Measurements from ENCODE around the gene COL11A2.
A peak's percentile ranks its signal among the peaks of the same experiment; 100 is the strongest.

Gene COL11A2

GRCh38 chr6:33171016-33171879 is 21.0 kb downstream of the COL11A2 start:
- DNase-seq, result no peak

DNA sequence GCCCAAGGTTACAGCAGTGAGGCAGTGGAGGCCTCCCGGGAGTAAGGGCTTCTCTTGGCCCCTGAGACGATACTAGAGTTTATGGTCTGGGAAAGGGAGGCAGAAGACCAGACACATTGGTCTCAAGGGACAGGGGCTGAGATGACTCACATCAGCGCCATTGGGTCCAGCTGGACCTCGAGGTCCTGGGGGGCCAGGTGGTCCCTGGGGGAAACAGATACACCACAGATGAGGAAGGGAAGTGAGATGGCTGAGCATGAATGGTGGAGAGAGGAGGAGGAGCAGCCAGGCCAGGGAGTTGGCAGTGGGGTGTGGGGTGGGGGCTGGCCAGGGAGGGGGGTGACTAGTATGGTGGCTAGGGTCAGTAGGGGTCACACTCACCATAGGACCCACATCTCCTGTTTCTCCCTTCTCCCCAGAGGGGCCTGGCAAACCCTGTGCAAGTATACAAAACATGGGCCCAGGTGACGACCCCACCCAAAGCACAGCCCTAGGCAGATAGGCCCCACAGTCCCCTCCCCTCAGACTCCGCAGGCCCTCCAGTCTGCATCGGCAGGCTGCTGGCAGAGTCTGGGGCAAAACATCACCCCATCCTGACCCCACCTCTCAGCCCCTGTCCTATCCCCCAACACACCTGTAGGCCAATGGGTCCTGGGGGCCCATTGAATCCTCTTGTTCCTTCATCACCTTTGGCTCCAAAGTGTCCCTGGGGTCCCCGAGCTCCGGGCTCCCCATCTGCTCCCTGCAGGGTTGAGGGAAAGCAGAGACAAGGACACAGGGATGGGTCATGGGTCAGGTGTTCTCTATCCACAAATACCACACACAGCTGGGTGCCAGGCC is 21.9 kb downstream of the COL11A2 start:
- no peak for DNase-seq

- DNase-seq, result no peak
These were observed 22.7 kb downstream of the COL11A2 start for GRCh38 chr6:33169291-33170175.

DNA sequence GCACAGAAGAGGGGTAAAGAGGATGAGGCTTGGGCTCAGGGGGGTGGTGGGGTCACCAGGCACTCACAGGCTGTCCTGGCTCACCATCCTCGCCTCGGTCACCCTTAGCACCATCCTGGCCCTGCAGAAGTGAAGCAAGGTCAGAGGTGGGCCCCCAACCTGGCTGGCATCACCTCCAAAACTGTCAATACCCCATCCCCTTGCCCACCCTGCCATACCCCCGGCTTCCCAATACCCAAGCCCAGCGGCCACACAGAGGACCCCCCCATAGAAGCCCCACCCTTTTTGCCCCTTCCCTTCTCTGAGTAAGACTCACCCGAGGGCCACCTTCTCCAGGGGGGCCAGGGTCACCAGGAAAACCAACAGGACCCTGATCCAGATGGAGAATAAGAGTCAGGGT is 23.6 kb downstream of the COL11A2 start:
- no peak for DNase-seq

DNA sequence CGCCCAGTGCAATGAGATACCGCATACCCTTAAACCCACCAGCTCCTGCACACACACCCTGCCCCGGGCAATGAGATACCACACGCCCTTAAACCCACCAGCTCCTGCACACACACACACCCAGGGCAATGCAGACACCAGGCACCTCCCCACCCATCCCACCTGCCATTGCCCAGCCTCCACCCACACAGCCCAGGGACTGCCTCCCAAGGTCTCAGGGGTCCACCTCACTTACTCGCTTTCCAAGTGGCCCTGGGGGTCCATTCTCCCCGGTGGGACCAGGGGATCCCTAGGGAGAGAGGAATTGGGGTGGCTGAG is 24.0 kb downstream of the COL11A2 start:
- no peak for DNase-seq

GRCh38 chr6:33167374-33168283 is 24.6 kb downstream of the COL11A2 start:
- DNase-seq, result no peak

GRCh38 chr6:33166811-33167210 is 25.5 kb downstream of the COL11A2 start:
- DNase-seq, result no peak

- no peak for DNase-seq
These were observed 25.9 kb downstream of the COL11A2 start for GRCh38 chr6:33166363-33166762.

DNA sequence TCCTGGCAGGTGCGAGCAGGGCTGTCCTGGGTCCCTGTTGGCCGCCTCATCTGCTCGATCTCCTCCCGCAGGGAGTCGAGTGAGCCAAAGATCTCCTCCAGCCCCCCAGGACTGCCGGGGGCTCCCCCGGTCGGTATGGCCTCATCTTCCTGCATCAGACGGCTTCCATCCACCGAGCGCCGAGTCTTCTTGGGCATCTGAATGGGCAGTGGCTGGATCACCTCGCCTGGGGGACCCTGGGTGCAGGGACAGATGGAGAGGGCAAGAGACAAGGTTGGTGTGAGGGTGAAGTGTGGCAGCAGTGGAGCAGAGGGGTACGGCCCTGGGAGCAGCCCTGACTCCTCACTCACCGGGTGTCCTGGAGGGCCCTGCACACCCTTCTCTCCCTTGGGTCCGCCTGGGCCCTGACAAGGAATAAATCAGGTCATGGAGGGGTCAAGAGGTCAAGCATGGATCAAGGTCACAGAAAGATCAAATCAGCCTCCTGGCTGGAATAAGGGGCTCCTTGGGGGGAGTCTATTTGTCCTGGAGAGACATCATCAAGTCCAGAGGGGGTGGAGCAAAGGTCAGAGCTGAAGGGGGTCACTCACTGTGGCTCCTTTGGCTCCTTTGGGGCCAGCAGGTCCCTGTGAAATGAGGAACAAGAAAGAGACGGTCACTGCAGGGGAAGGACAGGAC is 26.5 kb downstream of the COL11A2 start:
- DNase-seq, result no peak

DNA sequence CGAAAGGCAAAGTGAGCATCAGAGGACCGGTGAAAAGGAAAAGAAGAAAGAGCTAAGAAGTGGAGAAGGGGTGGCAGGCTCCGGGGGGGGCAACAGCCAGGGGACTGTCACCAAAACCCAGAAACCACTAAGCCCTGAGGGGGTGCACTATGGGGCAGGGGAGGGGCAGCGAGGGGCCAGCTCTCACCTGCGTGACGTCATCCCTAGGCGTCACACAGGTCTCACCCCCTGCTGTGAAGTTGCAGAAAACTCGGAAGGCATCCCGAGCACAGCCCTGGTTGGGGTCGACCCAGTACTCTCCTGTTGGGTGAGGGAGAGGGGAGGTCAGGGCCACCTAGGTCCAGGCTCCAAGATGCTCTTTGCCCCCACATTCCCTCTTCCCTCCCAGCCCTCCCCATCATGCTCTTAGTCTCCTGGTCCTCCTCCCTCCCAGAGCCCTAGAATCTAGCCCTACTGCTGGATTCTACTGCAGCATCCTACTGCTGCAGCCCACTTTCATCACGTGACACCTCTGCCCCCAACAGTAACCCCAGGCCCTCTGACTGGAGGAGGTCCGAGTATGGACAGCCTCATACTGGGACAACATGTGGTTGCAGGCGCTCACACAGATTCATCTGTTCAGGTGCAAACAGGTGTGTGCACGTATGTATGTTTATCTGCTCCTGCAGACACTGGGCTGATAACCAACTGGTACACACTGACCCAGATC is 27.4 kb downstream of the COL11A2 start:
- no peak for DNase-seq

DNA sequence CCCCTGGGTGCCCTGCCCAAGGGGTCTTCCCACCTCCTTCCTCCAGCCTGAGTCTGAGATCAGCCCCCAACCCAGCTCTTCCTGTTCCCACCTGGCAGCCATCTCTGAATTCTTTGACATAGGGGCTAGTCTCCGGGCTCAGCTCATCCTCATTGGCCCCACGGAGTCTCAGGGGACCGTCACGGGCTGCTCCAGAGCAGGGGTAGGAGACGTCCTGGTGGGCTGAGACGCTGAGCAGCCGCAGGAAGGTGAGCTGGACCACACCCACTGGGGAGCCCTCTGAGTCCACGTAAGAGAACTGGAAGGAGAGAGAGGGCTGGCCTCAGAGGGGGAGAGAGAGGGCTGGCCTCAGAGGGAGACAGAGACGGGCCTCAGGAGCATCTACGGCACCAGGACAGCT is 28.1 kb downstream of the COL11A2 start:
- DNase-seq, result no peak

- no peak for DNase-seq
These were observed 28.7 kb downstream of the COL11A2 start for GRCh38 chr6:33163540-33163939.

DNA sequence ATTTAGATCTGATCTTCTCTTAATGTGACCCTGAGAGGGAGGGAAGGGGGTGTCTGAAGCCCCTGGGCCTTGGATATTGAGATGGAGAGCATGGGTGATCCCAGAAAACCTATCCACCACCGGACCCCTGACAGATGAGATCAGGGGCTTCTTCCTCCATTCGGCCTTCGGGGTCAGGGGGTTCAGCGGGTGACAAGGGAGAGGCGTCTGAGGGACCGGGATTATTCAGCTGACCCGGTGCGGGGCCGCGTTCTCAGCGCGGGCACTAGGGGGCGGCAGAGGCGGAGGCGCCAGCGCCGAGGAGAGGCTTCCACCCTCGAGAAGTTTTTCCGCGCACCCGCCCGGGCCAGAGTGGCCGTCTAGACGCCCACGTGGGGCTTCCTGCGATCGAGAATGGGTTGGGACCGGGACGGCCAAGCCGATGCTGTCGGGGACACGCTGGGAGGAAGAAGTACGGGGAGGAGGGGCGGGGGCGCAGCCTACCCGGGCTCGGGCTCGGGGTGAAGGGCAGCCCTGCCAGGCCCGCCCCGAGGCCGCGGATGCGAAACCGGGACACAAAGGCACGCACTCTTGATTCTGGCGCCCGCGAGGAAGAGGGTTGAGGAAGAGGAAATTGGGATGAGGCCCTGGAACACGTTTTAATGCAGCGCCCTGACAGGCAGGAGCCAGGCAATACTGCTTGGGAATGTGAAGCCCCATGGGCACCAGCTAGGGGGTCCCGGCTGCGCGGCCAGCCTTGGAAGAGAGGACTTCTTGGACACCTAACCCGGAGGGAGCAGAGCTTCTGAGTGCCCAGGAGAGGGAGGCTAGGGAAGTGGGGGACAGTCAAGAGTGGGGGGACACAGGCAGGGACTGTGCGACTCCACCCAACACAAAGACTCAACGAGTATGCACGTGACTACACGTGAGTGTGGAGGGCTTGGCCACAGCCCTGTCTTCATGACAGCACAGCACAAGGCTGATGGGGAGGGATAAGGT is 30.6 kb downstream of the COL11A2 start:
- DNase-seq, result peak; percentile 62 to 79 (median 72)

DNA sequence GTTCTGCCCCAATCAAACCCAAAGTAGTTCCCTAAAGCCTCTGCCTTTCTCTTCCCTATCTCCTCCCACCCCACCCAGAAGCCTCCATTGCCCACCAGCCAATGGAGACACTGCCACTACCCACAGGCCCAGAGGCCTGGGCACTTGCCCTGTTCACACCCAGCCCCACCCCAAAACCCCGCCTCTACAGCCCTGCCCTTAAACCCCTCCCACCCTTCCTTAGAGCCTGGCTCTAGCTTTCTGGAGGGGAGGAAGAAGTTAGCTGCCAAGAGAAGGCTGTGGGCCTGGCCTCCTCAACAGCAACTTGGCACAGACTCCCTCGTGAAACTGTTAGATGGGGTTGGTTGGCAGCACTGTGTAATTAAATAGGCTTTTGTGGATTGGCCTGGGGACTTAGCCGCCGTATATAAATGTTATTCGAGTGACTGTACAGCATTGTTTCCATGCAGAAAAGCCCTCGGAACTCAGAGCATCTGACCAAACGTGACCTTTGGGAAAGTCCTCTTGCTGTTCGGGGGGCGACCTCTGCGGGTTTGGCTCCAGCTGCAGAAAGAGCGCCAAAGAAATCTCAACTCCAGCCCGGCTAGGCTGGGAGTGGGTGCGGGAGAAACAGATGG is 31.4 kb downstream of the COL11A2 start:
- no peak for DNase-seq

DNA sequence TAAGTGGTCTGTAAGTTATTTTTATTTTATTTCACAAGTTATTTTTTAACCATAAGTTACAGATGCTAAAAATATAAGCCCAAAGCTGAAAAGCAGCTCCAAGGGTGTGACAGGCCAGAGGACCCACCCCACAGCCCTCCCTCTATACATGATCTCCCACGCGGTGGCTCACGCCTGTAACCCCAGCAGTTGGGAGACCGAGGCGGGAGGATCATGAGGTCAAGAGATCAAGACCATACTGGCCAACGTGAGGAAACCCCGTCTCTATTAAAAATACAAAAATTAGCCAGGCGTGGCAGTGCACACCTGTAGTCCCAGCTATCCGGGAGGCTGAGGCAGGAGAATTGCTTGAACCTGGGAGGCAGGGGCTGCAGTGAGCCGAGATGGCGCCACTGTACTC is 32.2 kb downstream of the COL11A2 start:
- no peak for DNase-seq

DNA sequence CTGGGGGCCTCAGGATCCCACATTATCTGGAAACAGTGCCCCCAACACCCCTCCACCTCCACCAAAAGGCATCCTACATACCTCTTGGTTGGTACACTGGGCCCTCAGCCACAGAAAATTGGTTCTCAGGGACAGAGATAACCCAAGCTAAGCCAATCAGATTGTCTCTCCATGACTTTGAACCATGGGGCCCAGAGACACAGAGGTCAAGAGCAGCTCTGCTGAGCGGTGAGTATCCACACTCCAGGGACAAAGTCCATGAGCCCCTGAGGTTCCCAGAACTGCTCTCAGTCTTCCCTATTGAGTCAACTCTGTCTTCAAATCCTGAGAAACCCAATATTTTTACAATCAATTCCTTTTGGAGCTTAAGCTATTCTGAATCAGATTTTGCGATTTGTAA is 35.3 kb downstream of the COL11A2 start:
- no peak for DNase-seq

DNA sequence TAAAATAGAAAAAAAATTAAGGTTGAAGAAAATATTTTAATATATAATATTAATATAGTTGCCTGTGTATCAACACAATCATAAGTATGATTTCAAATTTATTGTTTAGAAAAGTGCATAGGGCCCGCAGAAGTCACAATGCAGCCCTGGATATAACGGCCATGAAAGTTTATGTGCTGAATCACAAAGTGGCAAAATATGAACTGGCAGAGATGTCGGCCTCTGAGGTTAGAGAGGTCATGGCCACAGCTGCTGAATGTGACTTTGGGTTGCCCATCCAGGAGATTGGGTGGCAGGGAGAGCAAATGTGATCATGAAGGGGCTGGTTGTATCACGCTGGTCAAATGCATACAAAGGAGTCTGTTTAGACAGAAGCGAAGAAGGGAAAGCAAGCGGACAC is 35.7 kb downstream of the COL11A2 start:
- no peak for DNase-seq

DNA sequence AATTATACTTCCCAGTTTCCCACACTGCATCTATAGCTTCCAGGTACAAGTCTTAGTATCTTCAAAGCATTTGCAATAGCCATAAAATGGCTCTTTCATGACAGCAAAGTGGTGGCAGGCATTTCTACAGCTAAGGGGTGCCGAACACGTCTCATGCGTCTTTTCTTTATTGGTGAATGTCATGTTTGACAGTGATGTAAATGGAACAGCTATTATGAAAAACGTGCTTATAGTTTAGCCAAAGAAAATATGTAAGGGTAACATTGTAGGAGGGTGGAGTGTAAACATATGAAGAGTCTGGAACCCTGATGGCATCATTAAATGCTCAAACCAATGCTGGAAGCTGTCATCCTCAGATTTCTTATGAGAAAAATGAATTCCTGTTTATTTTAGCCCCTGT is 37.9 kb downstream of the COL11A2 start:
- no peak for DNase-seq

DNA sequence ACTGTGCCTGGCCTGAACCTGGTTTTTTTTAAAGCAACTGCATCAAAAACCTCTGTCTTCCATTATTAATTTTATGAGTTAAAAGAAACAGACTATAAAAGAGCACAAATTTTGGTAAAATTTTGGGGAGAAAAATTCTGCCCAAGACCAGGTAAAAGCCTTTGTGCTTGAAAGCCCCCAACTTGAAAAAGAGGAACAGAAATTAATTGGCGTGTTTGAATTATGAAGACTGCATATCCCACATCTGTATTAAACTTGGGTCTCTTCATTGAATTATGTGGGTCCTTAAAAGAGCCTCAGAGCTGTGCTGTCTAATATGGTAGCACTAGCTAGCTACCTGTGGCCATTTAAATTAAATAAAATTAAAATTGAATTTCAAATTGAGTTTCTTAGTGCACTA is 41.2 kb downstream of the COL11A2 start:
- DNase-seq, result no peak

All from activated naive CD4-positive, alpha-beta T cell (primary cell).